ENCODE results near the gene SRF.

DNA sequence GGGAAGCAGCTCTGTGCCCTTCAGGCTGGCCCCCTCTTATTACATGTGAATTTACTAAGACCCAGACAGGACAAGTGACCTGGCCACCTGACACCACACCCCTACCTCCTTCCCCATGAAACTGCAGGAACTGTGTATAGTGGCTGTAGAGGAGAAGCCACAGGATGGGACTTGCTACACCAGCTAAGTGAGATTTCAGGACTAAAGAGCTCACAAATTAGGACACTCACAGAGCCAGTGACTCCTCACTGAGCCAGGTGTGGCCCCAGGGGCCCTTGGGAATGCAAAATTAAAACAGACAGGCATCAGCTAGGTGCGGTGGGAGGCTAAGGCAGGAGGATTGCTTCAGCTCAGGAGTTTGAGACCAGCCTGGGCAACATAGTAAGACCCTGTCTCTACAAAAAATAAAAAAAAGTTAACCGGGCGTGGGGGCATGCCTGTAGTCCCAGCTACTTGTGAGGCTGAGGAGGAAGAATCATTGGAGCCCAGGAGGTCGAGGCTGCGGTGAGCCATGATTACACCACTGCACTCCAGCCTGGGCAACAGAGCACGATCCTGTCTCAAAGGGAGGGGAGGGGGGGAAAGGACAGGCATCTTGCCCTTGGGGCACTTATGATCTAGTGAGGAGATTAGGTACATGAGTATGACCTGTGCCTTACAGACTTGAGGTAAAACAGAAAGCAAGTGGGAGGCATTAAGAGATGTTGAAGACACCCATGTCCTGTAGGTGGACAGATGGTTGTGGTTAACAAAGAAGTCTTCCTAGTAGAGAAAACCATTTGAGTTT, 23.2 kb upstream of the SRF start:
- TF ChIP-seq POLR2A (IDR thresholded peaks at IDR 0.05) = no peak
- no peak for TF ChIP-seq CTCF (IDR thresholded peaks at IDR 0.05)
